SIG-M5 treated with dmso at 0.1 percent for 504 hours (cell line): ENCODE data around the gene PSMA4.
A peak's percentile ranks its signal among the peaks of the same experiment; 100 is the strongest.
"Not testable (repeated sequence)": the region's sequence is repeated elsewhere in the genome, so short reads cannot be mapped to it uniquely, and the experiment has no call there.

ENCODE experiments used
- DNase-seq: peaks from one replicate; lab custom pipeline; 2025; ENCODE audit not compliant: unreplicated experiment; lab: John Stamatoyannopoulos, UW

The PSMA4 gene

GRCh38 chr15:78550815-78551214, 10.6 kb downstream of the PSMA4 start:
- DNase-seq, result no peak

DNA sequence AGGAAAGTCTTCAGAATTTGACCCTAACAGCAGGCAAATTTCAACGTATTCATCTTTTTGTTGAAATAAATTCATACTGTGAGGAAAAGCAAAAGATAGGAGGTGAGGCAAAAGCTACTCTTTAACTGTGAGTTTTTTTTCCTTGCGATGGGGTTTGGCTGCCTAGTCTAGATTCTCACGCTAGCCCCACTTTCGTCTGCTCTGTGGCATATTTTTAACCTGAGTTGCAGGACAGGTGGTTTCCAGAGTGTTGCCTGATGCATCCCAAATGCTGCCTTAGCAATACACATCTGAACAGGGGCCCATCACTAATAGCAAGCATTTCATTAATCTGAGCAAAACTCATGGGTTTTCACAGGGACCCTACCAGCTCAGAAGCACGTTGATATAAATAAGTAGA, 11.7 kb downstream of the PSMA4 start:
- DNase-seq, result no peak

DNA sequence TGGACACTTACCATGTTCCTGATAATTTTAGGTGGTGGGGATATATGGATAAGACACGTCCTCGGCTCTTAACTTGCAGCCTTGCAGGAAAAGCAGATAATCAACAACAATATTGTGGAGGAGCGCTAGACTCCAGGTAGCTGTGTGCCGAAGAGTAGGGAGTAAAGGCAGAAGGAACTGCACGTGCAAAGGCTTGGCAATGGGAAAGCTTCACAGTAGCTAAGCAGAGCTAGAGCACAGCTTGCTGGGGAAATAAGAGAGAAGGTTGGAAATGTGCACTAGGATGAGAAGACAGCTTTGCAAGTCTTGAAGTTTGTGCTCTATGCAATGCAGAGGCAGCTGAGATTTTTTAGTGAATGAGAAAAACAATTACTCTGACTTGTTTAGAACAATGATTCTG, 12.4 kb downstream of the PSMA4 start:
- no peak for DNase-seq

DNA sequence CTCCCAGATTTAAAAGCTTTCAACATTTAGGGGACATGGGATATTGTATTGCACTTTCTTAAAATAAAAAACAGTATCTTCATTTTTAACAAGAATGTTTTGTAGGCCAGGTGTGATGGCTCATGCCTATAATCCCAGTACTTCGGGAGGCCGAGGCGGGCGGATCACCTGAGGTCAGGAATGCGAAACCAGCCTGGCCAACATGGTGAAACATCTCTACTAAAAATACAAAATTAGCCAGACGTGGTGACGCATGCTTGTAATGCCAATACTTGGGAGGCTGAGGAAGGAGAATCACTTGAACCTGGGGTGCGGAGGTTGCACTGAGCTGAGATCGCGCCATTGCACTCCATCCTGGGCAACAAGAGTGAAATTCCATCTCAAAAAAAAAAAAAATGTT, 20.0 kb downstream of the PSMA4 start:
- not testable (repeated sequence) for DNase-seq

DNA sequence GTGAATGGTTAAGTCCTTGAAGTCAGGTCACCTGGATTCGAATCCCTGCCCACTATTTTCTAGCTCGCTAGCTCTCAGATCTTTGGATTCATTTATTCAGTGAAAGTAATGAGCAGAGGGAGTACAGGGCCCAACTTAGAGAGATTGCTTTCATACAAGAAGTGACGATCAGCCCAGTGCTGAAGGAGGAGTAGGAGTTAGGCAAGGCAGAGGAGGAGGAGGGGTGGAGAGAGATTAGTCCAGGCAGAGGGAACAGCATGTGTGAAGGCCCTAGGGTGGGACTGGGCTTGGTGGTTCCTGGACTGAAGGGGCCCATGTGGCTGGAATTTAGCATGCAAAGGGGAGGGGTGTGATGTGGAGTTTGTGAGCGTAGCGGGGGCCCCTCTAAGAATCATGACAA, 21.2 kb downstream of the PSMA4 start:
- DNase-seq, result no peak

GRCh38 chr15:78563092-78563491, 22.8 kb downstream of the PSMA4 start:
- no peak for DNase-seq

DNA sequence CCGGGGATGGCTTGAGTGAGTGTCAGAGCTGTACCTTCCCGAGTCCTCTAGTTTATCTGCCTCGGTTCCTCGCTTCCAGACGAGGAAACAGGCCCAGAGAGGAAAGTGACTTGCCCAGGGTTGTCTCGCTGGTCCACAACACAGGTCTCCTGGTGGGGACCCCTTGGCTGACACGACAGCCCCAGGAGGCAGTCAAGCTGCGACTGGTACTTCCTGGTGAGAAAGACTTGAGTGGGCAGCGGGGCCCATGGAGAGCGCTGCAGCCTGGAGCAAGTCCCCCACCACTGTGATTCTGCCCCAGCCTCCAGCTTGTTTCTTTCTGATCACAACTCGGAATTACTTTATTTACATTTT, 24.5 kb downstream of the PSMA4 start:
- no peak for DNase-seq

- DNase-seq, result peak; percentile 71
Observed at GRCh38 chr15:78565097-78565950, 25.1 kb downstream of the PSMA4 start, which contains the start of gene CHRNA5. Gene CHRNA5, plus strand, starts transcription at chr15:78565520. Its CDS starts 200 bp downstream, at chr15:78565720.

- DNase-seq, result peak; percentile 12
Observed at GRCh38 chr15:78565951-78566774, 25.9 kb downstream of the PSMA4 start.

GRCh38 chr15:78567531-78567930, 27.3 kb downstream of the PSMA4 start:
- no peak for DNase-seq

GRCh38 chr15:78570710-78571109, 30.5 kb downstream of the PSMA4 start:
- peak; percentile 6 for DNase-seq

DNA sequence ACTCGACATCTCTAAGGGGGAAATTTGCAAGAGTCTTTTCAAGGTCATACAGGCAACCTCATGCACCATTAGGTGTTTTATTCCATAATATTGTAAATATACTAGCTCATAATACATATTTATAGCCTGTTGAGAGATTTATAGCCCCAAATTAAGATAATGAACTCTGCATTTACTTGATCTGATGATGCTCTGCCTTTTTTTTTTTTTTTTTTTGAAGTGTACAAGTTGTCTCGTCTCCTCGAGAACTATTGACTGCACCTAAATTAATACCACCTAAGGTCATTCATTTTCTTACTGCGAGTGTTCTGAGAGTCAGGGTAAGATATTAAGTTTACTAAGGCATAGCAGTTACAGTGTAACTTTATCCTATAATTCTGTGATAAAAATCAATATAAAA, 31.1 kb downstream of the PSMA4 start:
- DNase-seq, result no peak

GRCh38 chr15:78573416-78573815, 33.2 kb downstream of the PSMA4 start:
- DNase-seq, result no peak

DNA sequence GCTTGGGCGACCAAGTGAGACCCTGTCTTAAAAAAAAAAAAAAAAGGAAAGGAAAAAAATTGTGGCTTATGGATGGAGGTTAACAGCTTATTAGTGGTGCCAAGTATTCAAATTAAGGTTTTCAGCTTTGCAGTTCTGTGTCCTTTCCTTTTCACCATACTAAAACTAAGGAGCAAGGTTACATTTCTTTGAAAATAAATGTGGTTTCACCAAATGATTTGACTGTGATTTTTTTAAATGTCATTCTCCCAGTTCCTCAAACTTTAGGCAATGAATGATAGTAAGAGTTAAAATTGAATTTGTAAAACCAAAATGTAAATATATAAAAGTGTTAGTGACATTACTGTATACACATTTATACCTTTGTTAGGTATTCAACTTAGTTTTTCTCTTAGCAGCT, 34.7 kb downstream of the PSMA4 start:
- no peak for DNase-seq

DNA sequence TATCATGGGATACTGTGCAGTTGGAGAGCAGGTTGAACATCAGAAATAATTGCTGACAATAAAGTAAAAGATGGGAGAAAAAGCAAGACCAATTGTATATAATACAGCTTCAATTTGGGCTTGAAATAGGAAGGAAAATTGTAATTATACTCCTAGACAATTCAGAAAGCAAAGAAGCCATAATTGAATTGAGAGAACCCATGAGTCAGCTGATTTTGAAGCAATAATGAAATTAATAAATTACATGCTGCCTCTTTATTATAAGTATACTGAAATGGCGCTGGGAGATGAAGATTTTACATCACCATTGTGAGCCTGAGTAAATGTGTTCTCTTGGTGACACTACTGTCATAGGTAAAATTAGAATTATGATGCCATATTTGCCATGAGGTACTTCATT, 57.3 kb downstream of the PSMA4 start:
- DNase-seq, result no peak

- no peak for DNase-seq
Observed at GRCh38 chr15:78598348-78598747, 58.1 kb downstream of the PSMA4 start.

- no peak for DNase-seq
Observed at GRCh38 chr15:78599189-78599588, 58.9 kb downstream of the PSMA4 start.
